Keratinocyte (primary cell): ENCODE data around the gene ARHGEF28. TPM values are rescaled to one million over a fixed set of nuclear protein-coding genes. Genes with fewer than 3 reads are reported as not detected.
A peak's percentile ranks its signal among the peaks of the same experiment; 100 is the strongest.

Source experiments
- DNase-seq: peaks from one replicate; pipeline ENCODE4 v3.0.0-alpha.2; 2011; ENCODE audit warnings: low read depth, missing footprints, low spot score
- FAIRE-seq: peaks from 2 replicates; lab custom pipeline; 2011; peaks lifted over from hg19 to GRCh38; lab: Jason Lieb, UNC
- H2AFZ ChIP-seq: 2 replicates; pipeline ENCODE4 v1.6.0; 2012; ENCODE audit warnings: low read length, control low read depth, inconsistent platforms; ENCODE audit not compliant: control insufficient read depth
- H3K27ac ChIP-seq: 2 replicates; pipeline ENCODE4 v1.5.1; 2011; ENCODE audit warnings: low read length; ENCODE audit not compliant: control insufficient read depth, insufficient read depth
- H3K27me3 ChIP-seq: 3 replicates; pipeline ENCODE4 v1.6.0; 2011; ENCODE audit warnings: low read length; ENCODE audit not compliant: control insufficient read depth, insufficient read depth; ENCODE audit errors: extremely low read depth
- H3K36me3 ChIP-seq, 2 experiments: 2 replicates in 1 of 2; 3 replicates in 1 of 2; pipeline ENCODE4 v1.5.1; 2011; ENCODE audit warnings: low read length in 2 of 2, mild to moderate bottlenecking in 1 of 2; ENCODE audit not compliant: control insufficient read depth in 2 of 2, insufficient read depth in 2 of 2; ENCODE audit errors: extremely low read depth in 1 of 2
- H3K4me1 ChIP-seq: 3 replicates; pipeline ENCODE4 v1.5.1; 2011; ENCODE audit warnings: low read length; ENCODE audit not compliant: control insufficient read depth, insufficient read depth; ENCODE audit errors: extremely low read depth
- H3K4me2 ChIP-seq: 3 replicates; pipeline ENCODE4 v1.6.0; 2011; ENCODE audit warnings: low read depth, low read length; ENCODE audit not compliant: control insufficient read depth, insufficient read depth; ENCODE audit errors: extremely low read depth
- H3K4me3 ChIP-seq, 3 experiments: fragments of 200-600 bp in 1 of 3; sonication (generic) in 1 of 3; 2 replicates in 2 of 3; 3 replicates in 1 of 3; pipeline ENCODE4 v1.5.1; 2011 to 2016; ENCODE audit warnings: low read length in 3 of 3, mild to moderate bottlenecking in 3 of 3, control low read depth in 2 of 3, inconsistent platforms in 1 of 3, low read depth in 1 of 3, mixed read lengths in 1 of 3, mixed run types in 1 of 3, moderate library complexity in 1 of 3; ENCODE audit not compliant: control insufficient read depth in 2 of 3, insufficient read depth in 2 of 3; ENCODE audit errors: extremely low read depth in 1 of 3
- H3K79me2 ChIP-seq: 2 replicates; pipeline ENCODE4 v1.6.0; 2012; ENCODE audit warnings: low read length; ENCODE audit not compliant: control insufficient read depth, insufficient read depth
- H3K9ac ChIP-seq: 3 replicates; pipeline ENCODE4 v1.6.0; 2011; ENCODE audit warnings: low read length; ENCODE audit not compliant: control insufficient read depth, insufficient read depth; ENCODE audit errors: extremely low read depth
- H3K9me1 ChIP-seq: 3 replicates; pipeline ENCODE4 v1.6.0; 2011; ENCODE audit warnings: low read length; ENCODE audit not compliant: control insufficient read depth, insufficient read depth; ENCODE audit errors: extremely low read depth
- H3K9me3 ChIP-seq: 2 replicates; pipeline ENCODE4 v1.5.1; 2012; ENCODE audit warnings: low read depth, low read length; ENCODE audit not compliant: control insufficient read depth
- H4K20me1 ChIP-seq: 3 replicates; pipeline ENCODE4 v1.6.0; 2011; ENCODE audit warnings: low read length; ENCODE audit not compliant: control insufficient read depth, insufficient read depth; ENCODE audit errors: extremely low read depth
- CTCF ChIP-seq, 3 experiments: IDR thresholded peaks in 1 of 3; conservative IDR thresholded peaks in 1 of 3; optimal IDR thresholded peaks in 1 of 3; 2 replicates in 2 of 3; 3 replicates in 1 of 3; pipeline versions ENCODE3 to v1.5.1; 2011; ENCODE audit warnings: low read length in 3 of 3, mild to moderate bottlenecking in 3 of 3, moderate library complexity in 2 of 3, control low read depth in 1 of 3, inconsistent platforms in 1 of 3; ENCODE audit not compliant: insufficient read depth in 2 of 3; ENCODE audit errors: extremely low read depth in 1 of 3
- EZH2 ChIP-seq: IDR thresholded peaks from one replicate; pipeline ENCODE4 v1.6.1; 2012; ENCODE audit warnings: inconsistent platforms, mild to moderate bottlenecking, low read length, moderate library complexity
- dilution Hi-C: fragments of 300-500 bp; cut with MboI; formaldehyde crosslinking; loops from one replicate; pipeline ENCODE4 v1.7.0; 2020; ENCODE audit warnings: low sequenced_read_pairs; ENCODE audit not compliant: extremely low pct_ligation_motif_present
- polyA plus RNA-seq, 5 experiments: library from polyadenylated mRNA; depleted of rRNA in 3 of 5; stranded (reverse) in 3 of 5; stranded (forward) in 1 of 5; unstranded in 1 of 5; fragments of >200 nt; gene quantifications; 1 replicate in 1 of 5; 2 replicates in 3 of 5; 3 replicates in 1 of 5; pipeline versions ENCODE4 v1.2.1 to v1.2.3, GENCODE V29; 2011 to 2012; ENCODE audit warnings: missing spikeins in 2 of 5, low read depth in 1 of 5, low replicate concordance in 1 of 5

ARHGEF28 gene
- polyA plus RNA-seq, 1 donor (not counting 4 experiments of a cell fraction or from before 2014, with no cell fraction given) = 31.6 TPM

GRCh38 chr5:73815631-73816030 lies 189.6 kb downstream of the ARHGEF28 start:
- dilution Hi-C loops = no loop called here
- H3K4me3 ChIP-seq = peak overlapping the region in 2 of 3 experiments; percentile 7 to 21
- peaks cover 79% of the 10 kb centered on the region for H3K4me1 ChIP-seq
- peak overlapping the region; percentile 62 for H3K4me2 ChIP-seq
- no peaks in the 10 kb centered on the region for H3K27me3 ChIP-seq
- no peaks in the 10 kb centered on the region for H4K20me1 ChIP-seq
- H3K79me2 ChIP-seq = peaks cover 12% of the 10 kb centered on the region
- TF ChIP-seq CTCF (optimal IDR thresholded peaks at IDR 0.05 in 1 of 3, IDR thresholded peaks at IDR 0.05 in 1 of 3, conservative IDR thresholded peaks at IDR 0.05 in 1 of 3; ENCODE audit: extremely low read depth in 1 of 3, insufficient read depth in 2 of 3, low read length in 3 of 3) (no peak), EZH2 (no peak)
- DNase-seq (peak; percentile 44), FAIRE-seq (peak; percentile 92)
- no peaks in the 10 kb centered on the region for H3K9me3 ChIP-seq
- H3K9ac ChIP-seq = no peak overlapping the region
- peak overlapping the region; percentile 71 for H3K27ac ChIP-seq
- peaks cover 5 to 10% of the 10 kb centered on the region in 2 experiments for H3K36me3 ChIP-seq
- H3K9me1 ChIP-seq = no peaks in the 10 kb centered on the region
- no peak overlapping the region for H2AFZ ChIP-seq

GRCh38 chr5:73816656-73817420 lies 190.8 kb downstream of the ARHGEF28 start:
- peaks cover 84% of the 10 kb centered on the region for H3K4me1 ChIP-seq
- H3K4me2 ChIP-seq = no peak overlapping the region
- FAIRE-seq = no peak

More at GRCh38 chr5:73816656-73817420, 190.8 kb downstream of the ARHGEF28 start:
- dilution Hi-C loops = no loop called here
- Histone ChIP-seq H3K9ac (no peak overlapping the region), H3K36me3 (peaks cover 5 to 10% of the 10 kb centered on the region in 2 experiments), H4K20me1 (no peaks in the 10 kb centered on the region), H3K27me3 (no peaks in the 10 kb centered on the region), H3K9me3 (no peaks in the 10 kb centered on the region), H3K9me1 (no peaks in the 10 kb centered on the region), H2AFZ (no peak overlapping the region), H3K79me2 (peaks cover 16% of the 10 kb centered on the region), H3K4me3 (no peak overlapping the region), H3K27ac (peak overlapping the region; percentile 71)
- DNase-seq = no peak
- TF ChIP-seq EZH2 = no peak
- TF ChIP-seq CTCF (optimal IDR thresholded peaks at IDR 0.05 in 1 of 3, IDR thresholded peaks at IDR 0.05 in 1 of 3, conservative IDR thresholded peaks at IDR 0.05 in 1 of 3; ENCODE audit: extremely low read depth in 1 of 3, insufficient read depth in 2 of 3, low read length in 3 of 3) = no peak
